ENCODE measurements around the gene UBAP1L.

Gene UBAP1L

GRCh38 chr15:65156692-65157091 lies 41.7 kb upstream of the UBAP1L start:
- Histone ChIP-seq H3K36me3 (ENCODE audit: low read length) (peaks cover 56% of the 10 kb centered on the region; the same call in 1 of the 2 replicates), H3K79me2 (ENCODE audit: insufficient read depth, low read length) (no peaks in the 10 kb centered on the region), H3K4me3 (ENCODE audit: insufficient read depth, low read length, poor library complexity, severe bottlenecking) (no peak overlapping the region), H3K9ac (ENCODE audit: low read length) (no peak overlapping the region), H3F3A (ENCODE audit: insufficient read depth) (peaks cover 4% of the 10 kb centered on the region), H4K20me1 (ENCODE audit: low read depth, low read length) (no peaks in the 10 kb centered on the region), H3K9me3 (ENCODE audit: insufficient read depth, low read length) (no peaks in the 10 kb centered on the region), H3K27me3 (ENCODE audit: low read length) (no peaks in the 10 kb centered on the region), H3K27ac (ENCODE audit: low read depth, low read length) (no peak overlapping the region), H2AFZ (ENCODE audit: low read depth, low read length, severe bottlenecking) (no peak overlapping the region), H3K4me2 (ENCODE audit: low read depth, low read length, poor library complexity, severe bottlenecking) (no peak overlapping the region), H3K9me2 (replicated peaks; ENCODE audit: insufficient read depth, low read length) (no peaks in the 10 kb centered on the region)
- TF ChIP-seq CTCF (IDR thresholded peaks at IDR 0.05; ENCODE audit: insufficient read depth, low read length, poor library complexity, severe bottlenecking) (no peak), EZH2phosphoT487 (conservative IDR thresholded peaks at IDR 0.05; ENCODE audit: low read length) (no peak)

GRCh38 chr15:65154720-65155119 lies 39.7 kb upstream of the UBAP1L start:
- no peaks in the 10 kb centered on the region for H3K9me3 ChIP-seq (ENCODE audit: insufficient read depth, low read length)
- H3K4me3 ChIP-seq (ENCODE audit: insufficient read depth, low read length, poor library complexity, severe bottlenecking), result no peak overlapping the region
- H3K79me2 ChIP-seq (ENCODE audit: insufficient read depth, low read length), result no peaks in the 10 kb centered on the region
- H3K27me3 ChIP-seq (ENCODE audit: low read length), result no peaks in the 10 kb centered on the region
- peaks cover 51% of the 10 kb centered on the region; the same call in 1 of the 2 replicates for H3K36me3 ChIP-seq (ENCODE audit: low read length)
- H3K27ac ChIP-seq (ENCODE audit: low read depth, low read length), result no peak overlapping the region
- TF ChIP-seq CTCF (IDR thresholded peaks at IDR 0.05; ENCODE audit: insufficient read depth, low read length, poor library complexity, severe bottlenecking), result no peak
- no peak for TF ChIP-seq EZH2phosphoT487 (conservative IDR thresholded peaks at IDR 0.05; ENCODE audit: low read length)
- H3K9me2 ChIP-seq (replicated peaks; ENCODE audit: insufficient read depth, low read length), result no peaks in the 10 kb centered on the region
- H4K20me1 ChIP-seq (ENCODE audit: low read depth, low read length), result no peaks in the 10 kb centered on the region
- no peak overlapping the region for H2AFZ ChIP-seq (ENCODE audit: low read depth, low read length, severe bottlenecking)
- peaks cover 4% of the 10 kb centered on the region for H3F3A ChIP-seq (ENCODE audit: insufficient read depth)
- no peak overlapping the region for H3K9ac ChIP-seq (ENCODE audit: low read length)
- no peak overlapping the region for H3K4me2 ChIP-seq (ENCODE audit: low read depth, low read length, poor library complexity, severe bottlenecking)

- TF ChIP-seq CTCF (IDR thresholded peaks at IDR 0.05; ENCODE audit: insufficient read depth, low read length, poor library complexity, severe bottlenecking) (no peak), EZH2phosphoT487 (conservative IDR thresholded peaks at IDR 0.05; ENCODE audit: low read length) (no peak)
- no peaks in the 10 kb centered on the region for H3K79me2 ChIP-seq (ENCODE audit: insufficient read depth, low read length)
- H3K9ac ChIP-seq (ENCODE audit: low read length), result no peak overlapping the region
- peaks cover 9% of the 10 kb centered on the region; the same call in 1 of the 2 replicates for H3F3A ChIP-seq (ENCODE audit: insufficient read depth)
- H3K36me3 ChIP-seq (ENCODE audit: low read length), result peaks cover 13% of the 10 kb centered on the region; the same call in 1 of the 2 replicates
- H2AFZ ChIP-seq (ENCODE audit: low read depth, low read length, severe bottlenecking), result no peak overlapping the region
- no peak overlapping the region for H3K4me3 ChIP-seq (ENCODE audit: insufficient read depth, low read length, poor library complexity, severe bottlenecking)
- H3K9me2 ChIP-seq (replicated peaks; ENCODE audit: insufficient read depth, low read length), result no peaks in the 10 kb centered on the region
- no peaks in the 10 kb centered on the region for H4K20me1 ChIP-seq (ENCODE audit: low read depth, low read length)
- H3K4me2 ChIP-seq (ENCODE audit: low read depth, low read length, poor library complexity, severe bottlenecking), result no peak overlapping the region
- H3K27me3 ChIP-seq (ENCODE audit: low read length), result no peaks in the 10 kb centered on the region
- H3K9me3 ChIP-seq (ENCODE audit: insufficient read depth, low read length), result no peaks in the 10 kb centered on the region
- no peak overlapping the region for H3K27ac ChIP-seq (ENCODE audit: low read depth, low read length)
Measured at GRCh38 chr15:65147902-65148301, 32.9 kb upstream of the UBAP1L start.

Data from SU-DHL-6 (cell line).